ENCODE data around the gene CRLF1.

DNA sequence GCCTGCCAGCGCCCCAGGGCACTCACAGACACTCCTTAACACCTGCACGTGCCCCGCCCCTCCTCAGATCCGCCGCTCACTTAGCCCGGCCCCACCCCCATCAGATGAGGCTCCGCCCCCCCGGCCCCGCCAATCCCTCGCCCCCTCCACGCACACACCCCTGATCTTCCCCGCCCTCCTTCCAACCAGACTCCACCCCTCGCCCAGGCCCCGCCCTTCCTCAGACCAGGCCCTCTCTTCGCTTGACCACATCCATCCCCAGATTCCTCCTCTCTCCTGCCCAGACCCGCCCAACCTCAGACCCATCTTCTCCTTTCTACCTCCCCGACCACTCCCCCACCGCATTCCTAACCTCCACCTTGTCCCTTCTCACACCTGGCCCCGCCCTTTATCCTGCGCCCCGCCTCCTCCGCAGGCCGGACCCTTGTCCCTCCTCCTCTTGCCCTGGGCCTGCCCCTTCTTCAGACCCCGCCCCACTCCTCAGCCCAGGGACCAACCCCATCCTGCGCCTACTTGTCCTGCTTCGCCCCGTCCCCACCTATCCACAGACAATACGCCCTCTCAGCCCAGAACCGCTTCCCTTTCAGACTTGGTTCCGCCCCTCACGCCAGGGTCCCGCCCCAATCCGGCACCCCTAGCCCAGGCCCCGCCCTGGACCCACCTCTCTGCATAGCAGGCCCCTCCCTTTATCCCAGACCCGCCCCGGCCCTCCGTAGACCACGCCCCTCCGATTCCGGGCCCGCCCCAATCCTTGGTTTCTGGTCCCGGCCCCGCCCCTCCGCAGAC lies 29.8 kb upstream of the CRLF1 start:
- TF ChIP-seq, protein P1, sequence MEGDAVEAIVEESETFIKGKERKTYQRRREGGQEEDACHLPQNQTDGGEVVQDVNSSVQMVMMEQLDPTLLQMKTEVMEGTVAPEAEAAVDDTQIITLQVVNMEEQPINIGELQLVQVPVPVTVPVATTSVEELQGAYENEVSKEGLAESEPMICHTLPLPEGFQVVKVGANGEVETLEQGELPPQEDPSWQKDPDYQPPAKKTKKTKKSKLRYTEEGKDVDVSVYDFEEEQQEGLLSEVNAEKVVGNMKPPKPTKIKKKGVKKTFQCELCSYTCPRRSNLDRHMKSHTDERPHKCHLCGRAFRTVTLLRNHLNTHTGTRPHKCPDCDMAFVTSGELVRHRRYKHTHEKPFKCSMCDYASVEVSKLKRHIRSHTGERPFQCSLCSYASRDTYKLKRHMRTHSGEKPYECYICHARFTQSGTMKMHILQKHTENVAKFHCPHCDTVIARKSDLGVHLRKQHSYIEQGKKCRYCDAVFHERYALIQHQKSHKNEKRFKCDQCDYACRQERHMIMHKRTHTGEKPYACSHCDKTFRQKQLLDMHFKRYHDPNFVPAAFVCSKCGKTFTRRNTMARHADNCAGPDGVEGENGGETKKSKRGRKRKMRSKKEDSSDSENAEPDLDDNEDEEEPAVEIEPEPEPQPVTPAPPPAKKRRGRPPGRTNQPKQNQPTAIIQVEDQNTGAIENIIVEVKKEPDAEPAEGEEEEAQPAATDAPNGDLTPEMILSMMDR (IDR thresholded peaks at IDR 0.05; ENCODE audit: low read length), result no peak
- no peak for TF ChIP-seq EZH2 (optimal IDR thresholded peaks at IDR 0.05; ENCODE audit: low read depth, low read length)
- no peak for TF ChIP-seq EZH2phosphoT487 (IDR thresholded peaks at IDR 0.05; ENCODE audit: low read length)
